GM19468 (cell line): ENCODE data around the gene FN1.

Experiments used
- ATAC-seq: cut with Tn5 transposase; IDR thresholded peaks from one replicate; pipeline ENCODE4 v1.9.1; 2021; ENCODE audit warnings: mild to moderate bottlenecking, moderate library complexity, moderate number of reproducible peaks; ENCODE audit not compliant: unreplicated experiment; ENCODE audit errors: extremely low read depth

FN1 gene

GRCh38 chr2:215358891-215359575 is 76.8 kb downstream of the FN1 start:
- ATAC-seq, result no peak

DNA sequence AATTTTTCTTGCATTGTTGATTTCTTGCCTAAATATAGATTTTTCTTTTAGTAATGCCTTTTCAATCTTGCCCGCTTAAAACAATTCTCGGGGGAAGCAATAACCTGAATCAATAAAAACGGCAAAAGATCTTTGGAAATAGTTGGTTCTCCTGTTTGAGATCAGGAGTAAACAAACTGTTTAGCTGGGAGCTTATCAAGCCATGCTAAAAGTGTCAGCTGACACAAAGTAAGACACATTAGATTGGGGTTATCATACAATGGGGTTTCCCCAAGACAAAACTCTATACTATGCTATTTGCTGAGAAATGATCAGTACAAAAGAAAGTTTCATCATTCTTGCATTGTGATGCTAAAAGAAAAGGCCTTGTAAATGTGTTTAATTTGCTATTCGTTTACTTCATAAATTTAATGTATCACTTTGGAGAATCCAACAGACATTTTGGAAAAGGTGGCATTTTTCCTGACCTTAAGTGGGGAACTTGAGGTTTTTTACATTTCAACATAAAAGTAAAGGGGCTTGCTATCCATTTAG is 77.5 kb downstream of the FN1 start:
- no peak for ATAC-seq

DNA sequence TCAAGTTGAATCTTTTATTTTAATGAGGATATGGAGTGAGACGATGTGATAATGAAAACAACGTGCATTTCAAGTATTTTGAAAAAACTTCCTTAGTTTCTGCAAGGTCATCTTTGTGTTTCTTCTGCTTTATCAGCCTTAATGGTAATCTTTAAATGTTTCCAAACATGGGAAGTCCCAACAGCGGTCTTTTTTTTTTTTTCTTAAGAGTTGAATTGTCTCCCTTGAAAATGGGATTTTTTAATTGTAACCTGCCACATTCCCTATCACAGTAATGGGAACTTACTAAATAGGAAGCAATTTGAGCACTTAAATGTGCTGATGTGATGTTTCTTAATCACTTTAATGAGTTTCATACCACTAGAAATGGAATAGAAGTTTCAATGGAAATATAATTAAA is 78.2 kb downstream of the FN1 start:
- no peak for ATAC-seq

GRCh38 chr2:215356948-215357461 is 78.9 kb downstream of the FN1 start:
- no peak for ATAC-seq

- no peak for ATAC-seq
Measured at GRCh38 chr2:215356334-215356947, 79.4 kb downstream of the FN1 start.

DNA sequence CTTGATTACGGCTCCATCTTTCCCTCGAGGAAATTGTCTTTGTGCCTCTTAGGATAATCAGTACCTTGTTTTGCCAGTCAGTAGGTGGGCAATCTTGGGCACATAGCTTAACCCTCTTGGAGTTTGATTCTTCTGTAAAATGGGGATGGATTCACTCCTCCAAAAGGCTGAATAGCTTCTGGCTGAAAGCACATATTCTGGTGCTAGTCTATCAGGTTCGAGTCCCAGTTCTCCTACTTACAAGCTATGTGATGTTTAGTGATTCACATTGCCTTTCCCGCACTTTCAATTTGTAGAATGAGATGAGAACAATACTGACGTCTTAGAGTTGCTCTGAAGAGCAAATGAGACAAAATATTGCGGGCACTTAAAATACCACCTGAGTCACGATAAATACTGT is 80.1 kb downstream of the FN1 start:
- ATAC-seq, result no peak

DNA sequence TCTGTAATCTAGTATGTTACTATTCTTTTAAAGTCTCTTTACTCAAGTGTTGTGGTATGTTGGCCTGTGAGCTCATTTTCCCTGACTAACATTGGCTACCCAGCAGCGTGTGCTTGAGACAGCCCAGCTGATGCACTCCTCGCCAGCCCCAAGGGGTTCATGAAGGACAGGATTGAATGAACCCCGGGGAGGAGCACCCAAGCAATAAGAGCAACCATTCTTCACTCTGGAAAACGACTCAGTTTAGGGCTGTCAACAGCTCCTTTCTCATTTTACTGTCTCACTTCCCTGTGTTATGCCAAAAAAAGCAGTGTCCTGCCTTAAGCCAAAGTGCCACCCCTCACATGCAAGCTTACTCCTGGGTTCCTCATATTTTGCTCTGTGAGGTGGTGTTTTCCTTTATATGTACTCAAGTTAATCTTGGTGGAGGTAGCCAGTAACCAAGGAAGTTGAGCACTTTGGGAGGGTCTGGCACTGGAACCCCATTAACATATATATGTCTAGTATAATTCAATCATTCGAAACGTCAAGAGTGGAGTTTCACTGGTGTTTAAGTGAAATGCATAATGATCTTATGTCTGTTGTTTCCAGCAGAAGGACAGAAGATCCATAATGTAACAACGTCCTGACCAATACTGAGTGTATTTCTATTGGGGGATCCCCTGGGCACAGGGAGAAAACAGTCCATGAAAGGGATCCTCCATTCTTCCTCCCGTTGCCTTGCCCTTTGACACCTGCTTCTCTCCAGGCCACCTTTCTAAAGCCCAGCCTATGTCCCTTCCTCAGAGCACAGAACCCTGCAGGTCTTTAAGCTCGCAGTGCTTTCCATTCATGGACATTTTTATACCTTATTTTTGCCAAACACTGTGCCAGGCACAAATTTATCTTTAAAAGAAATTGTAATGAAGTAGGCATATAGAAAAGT is 80.8 kb downstream of the FN1 start:
- ATAC-seq, result no peak

GRCh38 chr2:215352602-215353001 is 83.3 kb downstream of the FN1 start:
- no peak for ATAC-seq

GRCh38 chr2:215347878-215348277 is 88.0 kb downstream of the FN1 start:
- ATAC-seq, result no peak

DNA sequence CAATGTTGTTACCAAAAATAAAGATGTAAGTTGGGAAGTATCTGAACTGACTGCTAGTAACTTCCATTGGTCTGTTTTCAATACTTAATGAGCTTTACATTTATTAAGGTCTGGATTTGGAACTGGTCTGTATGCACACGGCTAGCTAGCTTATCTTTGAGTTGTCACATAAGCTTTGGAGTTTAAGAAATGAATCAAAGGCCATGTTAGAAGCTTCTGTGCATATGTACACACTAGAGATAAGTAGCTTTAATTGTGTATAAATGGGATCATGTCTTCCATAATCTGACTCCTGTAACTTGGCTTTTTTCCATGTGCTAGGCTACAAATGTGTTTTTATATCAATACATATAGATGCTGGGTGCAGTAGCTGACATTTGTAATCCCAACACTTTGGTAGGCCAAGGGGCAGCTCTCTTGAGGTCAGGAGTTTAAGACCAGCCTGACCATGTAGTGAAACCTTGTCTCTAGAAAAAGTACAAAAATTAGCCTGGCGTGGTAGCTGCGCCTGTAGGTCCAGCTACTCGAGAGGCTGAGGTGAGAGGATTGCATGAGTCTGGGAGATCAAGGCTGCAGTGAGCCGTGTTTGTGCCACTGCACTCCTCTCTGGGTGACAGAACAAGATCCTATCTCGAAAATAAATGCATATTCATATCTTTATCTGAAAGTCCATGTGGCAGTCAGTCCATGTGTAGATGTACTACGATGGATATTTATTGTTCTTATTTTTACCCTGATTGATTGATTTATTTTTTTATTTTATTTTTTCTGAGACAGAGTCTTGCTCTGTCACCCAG is 96.8 kb downstream of the FN1 start:
- ATAC-seq, result no peak

- ATAC-seq, result peak; percentile 58
Measured at GRCh38 chr2:215332872-215333595, 102.8 kb downstream of the FN1 start.

DNA sequence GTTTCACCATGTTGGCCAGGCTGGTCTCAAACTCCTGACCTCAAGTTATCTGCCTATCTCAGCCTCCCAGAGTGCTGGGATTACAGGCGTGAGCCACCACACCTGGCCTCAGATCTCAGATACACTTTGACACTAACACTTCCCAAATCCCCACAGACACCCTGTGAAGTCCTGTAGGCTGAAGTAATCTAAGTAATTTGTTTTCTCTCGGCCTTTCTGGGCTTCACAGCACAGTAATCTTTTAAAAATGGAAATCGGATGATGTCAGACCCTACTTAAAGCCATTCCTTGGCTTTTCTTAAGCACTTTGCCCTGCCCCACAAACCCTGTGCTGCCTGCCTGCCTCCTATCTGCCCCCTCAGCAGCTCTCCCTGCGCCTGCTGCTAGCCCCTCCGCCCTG is 107.8 kb downstream of the FN1 start:
- no peak for ATAC-seq

- no peak for ATAC-seq
Measured at GRCh38 chr2:215324811-215325210, 111.1 kb downstream of the FN1 start.

GRCh38 chr2:215320679-215321078 is 115.2 kb downstream of the FN1 start:
- ATAC-seq, result no peak

- ATAC-seq, result no peak
Measured at GRCh38 chr2:215320102-215320501, 115.8 kb downstream of the FN1 start.

DNA sequence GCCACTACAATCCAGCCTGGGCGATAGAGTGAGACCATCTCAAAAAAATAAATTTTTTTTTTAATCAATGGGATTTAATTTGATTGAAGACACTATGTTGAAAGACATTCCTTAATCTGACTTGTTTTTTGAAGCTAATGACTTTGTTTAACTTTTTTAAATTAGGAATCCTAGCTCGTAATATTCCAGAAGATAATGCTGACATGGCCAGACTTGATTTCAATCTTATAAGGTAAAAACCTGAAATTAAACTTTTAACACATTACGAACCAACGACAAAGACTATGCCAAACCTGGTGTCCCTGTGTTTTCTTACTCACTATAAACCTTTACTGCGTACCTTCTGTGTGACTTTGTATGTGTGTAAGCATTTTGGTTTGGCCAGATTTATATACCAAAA is 116.4 kb downstream of the FN1 start:
- no peak for ATAC-seq

DNA sequence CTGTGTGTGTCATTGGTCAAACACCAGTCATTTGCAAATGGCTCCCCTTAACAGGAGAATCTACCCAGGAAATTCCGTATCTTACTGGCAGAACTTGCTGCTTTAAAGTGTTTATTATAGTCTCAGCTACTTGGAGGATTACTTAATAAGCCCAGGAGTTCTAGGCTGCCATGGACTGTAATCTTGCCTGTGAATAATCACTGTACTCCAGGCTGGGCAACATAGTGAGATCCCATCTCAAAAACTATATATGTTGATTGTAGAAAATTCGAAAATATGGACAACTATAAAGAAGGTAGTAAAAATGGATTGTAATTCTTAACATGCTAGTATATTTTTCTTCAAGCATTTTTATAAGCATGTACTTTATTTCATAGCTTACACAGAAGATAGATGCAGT is 119.5 kb downstream of the FN1 start:
- ATAC-seq, result no peak

DNA sequence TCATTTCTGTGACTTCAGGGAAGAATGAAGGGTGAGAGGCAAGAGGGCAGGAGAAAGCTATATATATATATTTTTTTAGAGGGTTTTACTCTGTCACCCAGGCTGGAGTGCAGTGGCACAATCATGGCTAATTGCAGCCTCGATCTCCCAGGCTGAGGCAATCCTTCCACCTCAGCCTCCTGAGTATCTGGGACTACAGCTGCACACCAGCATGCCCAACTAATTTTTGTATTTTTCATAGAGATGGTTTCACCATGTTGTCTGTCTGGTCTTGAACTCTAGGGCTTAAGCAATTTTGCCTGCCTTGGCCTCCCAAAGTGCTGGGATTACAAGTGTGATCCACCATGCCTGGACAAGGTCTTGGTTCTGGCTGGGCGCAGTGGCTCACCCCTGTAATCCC is 120.6 kb downstream of the FN1 start:
- ATAC-seq, result no peak

DNA sequence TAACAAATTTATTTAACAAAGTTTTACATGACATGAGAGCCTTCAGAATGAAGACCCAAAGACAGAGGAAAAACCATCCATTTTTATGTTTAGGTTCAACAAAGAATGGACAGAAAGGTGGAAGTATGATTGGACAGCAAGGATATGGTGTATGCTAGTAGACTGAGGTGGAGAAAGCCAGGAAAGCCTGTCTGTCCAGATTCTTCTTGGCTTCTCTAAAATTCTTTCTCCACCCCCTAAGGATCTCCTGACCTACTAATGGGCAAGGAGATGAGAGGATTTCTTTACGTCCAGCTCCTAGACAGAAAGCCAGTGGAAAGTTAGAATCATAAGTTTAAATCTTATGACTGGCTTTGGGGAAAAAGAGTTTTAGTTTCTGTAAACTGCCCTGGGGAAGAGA is 121.0 kb downstream of the FN1 start:
- ATAC-seq, result no peak
